Measurements from ENCODE around the gene BSND.

Gene BSND

GRCh38 chr1:54994355-54994990 is 4.3 kb upstream of the BSND start:
- FAIRE-seq: no peak

- no peak for FAIRE-seq
Observed at GRCh38 chr1:54995013-54995760, 3.5 kb upstream of the BSND start.

- no peak for FAIRE-seq
Observed at GRCh38 chr1:54995835-54996234, 2.9 kb upstream of the BSND start.

GRCh38 chr1:54996359-54996868 is 2.3 kb upstream of the BSND start:
- FAIRE-seq: no peak

GRCh38 chr1:54996869-54997710 is 1.6 kb upstream of the BSND start:
- FAIRE-seq: no peak

GRCh38 chr1:54997711-54997986 is 1.1 kb upstream of the BSND start:
- no peak for FAIRE-seq

GRCh38 chr1:54998100-54998499 is 633 bp upstream of the BSND start:
- no peak for FAIRE-seq

GRCh38 chr1:55000110-55001085 is 1.7 kb downstream of the BSND start:
- no peak for FAIRE-seq

- FAIRE-seq: no peak
Observed at GRCh38 chr1:55001311-55001710, 2.6 kb downstream of the BSND start.

- FAIRE-seq: no peak
Observed at GRCh38 chr1:55002686-55003085, 4.0 kb downstream of the BSND start.

GRCh38 chr1:55005351-55006140 is 6.8 kb downstream of the BSND start:
- no peak for FAIRE-seq

- FAIRE-seq: no peak
Observed at GRCh38 chr1:55006931-55007330, 8.2 kb downstream of the BSND start.

GRCh38 chr1:55007625-55008024 is 8.9 kb downstream of the BSND start:
- no peak for FAIRE-seq

GRCh38 chr1:55010194-55010886 is 11.6 kb downstream of the BSND start:
- FAIRE-seq: no peak

- FAIRE-seq: no peak
Observed at GRCh38 chr1:55010887-55011217, 12.1 kb downstream of the BSND start.

GRCh38 chr1:55012661-55013060 is 13.9 kb downstream of the BSND start:
- no peak for FAIRE-seq

GRCh38 chr1:55015123-55015522 is 16.4 kb downstream of the BSND start:
- FAIRE-seq: no peak

GRCh38 chr1:55015731-55016620 is 17.2 kb downstream of the BSND start:
- no peak for FAIRE-seq

GRCh38 chr1:55018395-55018794 is 19.7 kb downstream of the BSND start:
- no peak for FAIRE-seq

- no peak for FAIRE-seq
Observed at GRCh38 chr1:55021942-55022546, 23.3 kb downstream of the BSND start.

All from islet of Langerhans (tissue), 1 donor.